ENCODE measurements around the gene ZFP42. TPM values are rescaled to one million over a fixed set of nuclear protein-coding genes. Genes with fewer than 3 reads are reported as not detected.
"Not testable (repeated sequence)": the region's sequence is repeated elsewhere in the genome, so short reads cannot be mapped to it uniquely, and the experiment has no call there.

Gene ZFP42
- total and polyA plus RNA-seq, 11 donors = 0.25 TPM; not detected in 10

DNA sequence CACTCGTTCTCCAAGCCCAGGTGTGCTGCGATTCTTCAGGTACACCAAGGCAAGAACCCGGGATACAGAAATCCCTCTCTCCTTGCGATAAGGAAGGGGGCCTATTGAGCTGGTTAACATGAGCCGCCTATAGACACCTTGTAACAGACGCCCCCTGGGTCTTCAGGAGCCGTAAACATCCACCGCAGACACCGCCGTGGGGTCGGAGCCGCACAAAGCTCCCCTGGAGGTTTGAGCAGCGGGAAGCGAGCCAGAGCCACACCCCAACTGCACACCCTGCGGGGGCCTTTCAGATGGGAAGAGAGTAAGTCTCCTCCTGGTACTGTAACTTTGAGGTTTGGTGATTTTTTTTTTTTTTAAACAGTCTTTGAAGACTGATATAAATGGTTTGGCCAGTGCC lies 46.6 kb downstream of the ZFP42 start:
- ATAC-seq (no peak), DNase-seq (no peak)
- intact Hi-C loops (cut with DNase I) = no loop called here
- H3K4me3 ChIP-seq = no peak overlapping the region
- H3K27ac ChIP-seq = no peak overlapping the region
- WGBS, 4 donors = 57 to 68% (median 62%) methylated on average over 13 to 15 of the region's 15 CpGs
- H3K4me1 ChIP-seq = no peaks in the 10 kb centered on the region
- no peaks in the 10 kb centered on the region for H3K9me3 ChIP-seq
- H3K36me3 ChIP-seq = no peaks in the 10 kb centered on the region
- H3K27me3 ChIP-seq = peaks cover 0 to 7% (median 0%) of the 10 kb centered on the region in 9 donors
- TF ChIP-seq, protein P1, sequence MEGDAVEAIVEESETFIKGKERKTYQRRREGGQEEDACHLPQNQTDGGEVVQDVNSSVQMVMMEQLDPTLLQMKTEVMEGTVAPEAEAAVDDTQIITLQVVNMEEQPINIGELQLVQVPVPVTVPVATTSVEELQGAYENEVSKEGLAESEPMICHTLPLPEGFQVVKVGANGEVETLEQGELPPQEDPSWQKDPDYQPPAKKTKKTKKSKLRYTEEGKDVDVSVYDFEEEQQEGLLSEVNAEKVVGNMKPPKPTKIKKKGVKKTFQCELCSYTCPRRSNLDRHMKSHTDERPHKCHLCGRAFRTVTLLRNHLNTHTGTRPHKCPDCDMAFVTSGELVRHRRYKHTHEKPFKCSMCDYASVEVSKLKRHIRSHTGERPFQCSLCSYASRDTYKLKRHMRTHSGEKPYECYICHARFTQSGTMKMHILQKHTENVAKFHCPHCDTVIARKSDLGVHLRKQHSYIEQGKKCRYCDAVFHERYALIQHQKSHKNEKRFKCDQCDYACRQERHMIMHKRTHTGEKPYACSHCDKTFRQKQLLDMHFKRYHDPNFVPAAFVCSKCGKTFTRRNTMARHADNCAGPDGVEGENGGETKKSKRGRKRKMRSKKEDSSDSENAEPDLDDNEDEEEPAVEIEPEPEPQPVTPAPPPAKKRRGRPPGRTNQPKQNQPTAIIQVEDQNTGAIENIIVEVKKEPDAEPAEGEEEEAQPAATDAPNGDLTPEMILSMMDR (IDR thresholded peaks at IDR 0.05) = no peak
- no peak for TF ChIP-seq POLR2A (IDR thresholded peaks at IDR 0.05)

- WGBS, 4 donors = 86 to 96% (median 93%) methylated on average over 5 of the region's 5 CpGs
- no peaks in the 10 kb centered on the region for H3K9me3 ChIP-seq
- DNase-seq (no peak), ATAC-seq (no peak)
- H3K4me1 ChIP-seq = no peaks in the 10 kb centered on the region
- no peak overlapping the region for H3K27ac ChIP-seq
- no peak overlapping the region for H3K4me3 ChIP-seq
- H3K36me3 ChIP-seq = no peaks in the 10 kb centered on the region
- TF ChIP-seq, protein P1 (IDR thresholded peaks at IDR 0.05) = no peak
- TF ChIP-seq POLR2A (IDR thresholded peaks at IDR 0.05) = no peak
- H3K27me3 ChIP-seq = peaks cover 0 to 7% (median 0%) of the 10 kb centered on the region in 9 donors
- intact Hi-C loops (cut with DNase I) = no loop called here
Observed at GRCh38 chr4:188043154-188043553, 47.6 kb downstream of the ZFP42 start.

- H3K27me3 ChIP-seq; H3K27ac ChIP-seq; H3K4me1 ChIP-seq; DNase-seq; H3K9me3 ChIP-seq; H3K4me3 ChIP-seq; intact Hi-C loops (cut with DNase I); H3K36me3 ChIP-seq; ATAC-seq: not testable (repeated sequence)
- WGBS, 4 donors = 92 to 94% (median 92%) methylated on average over 10 of the region's 10 CpGs
Observed at GRCh38 chr4:188045461-188045860, 49.9 kb downstream of the ZFP42 start.

DNA sequence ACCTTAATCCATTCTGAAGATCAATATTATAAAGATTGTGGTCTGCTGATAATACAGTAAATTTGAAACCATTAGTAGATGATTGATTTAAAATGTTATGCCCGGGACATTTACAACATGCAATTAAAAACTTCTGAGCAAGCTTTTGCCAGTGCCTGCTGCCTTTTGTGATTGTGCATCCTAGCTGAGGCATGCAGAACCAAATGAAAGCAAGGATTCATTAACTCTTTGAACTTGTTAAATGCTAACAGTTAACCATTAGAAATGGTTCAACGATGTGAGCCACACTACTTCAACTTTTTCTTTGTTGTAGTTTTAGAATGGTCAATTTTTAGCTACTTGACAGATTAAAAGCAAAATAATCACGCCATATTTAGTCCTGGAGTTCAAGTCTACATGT lies 51.1 kb downstream of the ZFP42 start:
- ATAC-seq (no peak), DNase-seq (no peak)
- H3K27me3 ChIP-seq = peaks cover 0 to under 1% (median 0%) of the 10 kb centered on the region in 9 donors
- no peaks in the 10 kb centered on the region for H3K36me3 ChIP-seq
- no peak for TF ChIP-seq POLR2A (IDR thresholded peaks at IDR 0.05)
- TF ChIP-seq, protein P1 (IDR thresholded peaks at IDR 0.05) = no peak
- no peak overlapping the region for H3K4me3 ChIP-seq
- WGBS, 4 donors = 75 to 84% (median 80%) methylated on average over 3 of the region's 3 CpGs
- intact Hi-C loops (cut with DNase I) = no loop called here
- H3K27ac ChIP-seq = no peak overlapping the region
- H3K9me3 ChIP-seq = no peaks in the 10 kb centered on the region
- H3K4me1 ChIP-seq = no peaks in the 10 kb centered on the region

DNA sequence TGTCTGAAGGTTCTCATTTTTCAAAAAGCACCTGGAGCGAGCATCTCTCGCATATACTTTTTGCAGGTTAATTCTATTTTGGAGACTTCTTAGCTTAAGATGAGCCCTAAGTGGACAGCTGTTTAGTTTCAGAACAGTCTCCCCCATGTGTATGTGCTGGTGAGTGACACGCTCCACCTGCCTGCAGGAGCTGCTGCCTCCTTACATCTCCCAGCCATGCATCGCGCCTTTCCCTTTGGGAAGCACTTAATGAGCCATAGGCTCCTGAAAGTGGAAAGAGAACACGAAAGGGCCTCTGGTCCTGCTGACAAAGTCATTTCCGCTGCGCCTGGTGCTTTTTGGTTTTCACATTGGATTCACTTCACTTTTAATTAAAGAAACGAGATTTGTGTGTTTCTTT lies 57.7 kb downstream of the ZFP42 start:
- Histone ChIP-seq H3K36me3 (no peaks in the 10 kb centered on the region), H3K4me3 (no peak overlapping the region), H3K9me3 (no peaks in the 10 kb centered on the region), H3K27ac (no peak overlapping the region), H3K4me1 (no peaks in the 10 kb centered on the region), H3K27me3 (no peaks in the 10 kb centered on the region)
- TF ChIP-seq, protein P1 (IDR thresholded peaks at IDR 0.05) = no peak
- no peak for TF ChIP-seq POLR2A (IDR thresholded peaks at IDR 0.05)
- no peak for DNase-seq
- intact Hi-C loops (cut with DNase I) = no loop called here
- WGBS, 4 donors = 62 to 74% (median 69%) methylated on average over 9 of the region's 9 CpGs
- no peak for ATAC-seq
